Sigmoid colon (tissue), 4 donors: Measurements from ENCODE around the gene LYPD6.

ENCODE experiments used
- POLR2A ChIP-seq, 2 donors: fragments of 450-650 bp; IDR thresholded peaks; one replicate each; pipeline ENCODE4 v1.6.1; 2016; ENCODE audit warnings: antibody characterized with exemption in 2 of 2, mild to moderate bottlenecking in 2 of 2, moderate library complexity in 2 of 2
- POLR2AphosphoS5 ChIP-seq, 4 donors: sonication (generic); formaldehyde crosslinking; IDR thresholded peaks; one replicate each; pipeline ENCODE4 v1.6.1; 2017; ENCODE audit warnings: antibody characterized with exemption in 4 of 4
- TF ChIP-seq, protein P1 (sequence below), 4 experiments: fragments of 450-650 bp in 3 of 4; fragments of 200-600 bp in 1 of 4; IDR thresholded peaks; one replicate each; pipeline ENCODE4 v1.5.1; 2016 to 2019; ENCODE audit warnings: antibody characterized with exemption in 4 of 4, mild to moderate bottlenecking in 3 of 4, moderate library complexity in 2 of 4

DNA sequence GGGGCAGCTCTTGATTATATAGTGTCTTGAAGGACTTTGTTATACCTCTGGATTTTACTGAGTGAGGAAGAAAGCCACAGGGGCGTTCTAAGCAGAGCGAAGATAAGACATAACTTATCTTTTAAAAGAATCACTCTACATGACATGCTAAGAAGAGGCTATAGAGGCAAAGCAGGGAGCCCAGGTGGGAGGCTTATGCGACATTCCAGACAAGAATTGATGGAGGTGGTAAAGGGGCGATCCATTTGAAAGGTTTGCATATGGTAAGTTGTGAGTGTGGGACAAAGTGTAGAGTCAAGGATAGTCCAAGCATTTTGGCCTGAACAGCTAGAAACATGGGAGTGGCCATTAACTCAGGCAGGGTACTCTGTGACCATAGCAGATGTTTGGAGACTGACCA lies 49.8 kb downstream of the LYPD6 start:
- TF ChIP-seq POLR2A (IDR thresholded peaks at IDR 0.05) (no peak), POLR2AphosphoS5 (IDR thresholded peaks at IDR 0.05) (no peak)
- TF ChIP-seq, protein P1, sequence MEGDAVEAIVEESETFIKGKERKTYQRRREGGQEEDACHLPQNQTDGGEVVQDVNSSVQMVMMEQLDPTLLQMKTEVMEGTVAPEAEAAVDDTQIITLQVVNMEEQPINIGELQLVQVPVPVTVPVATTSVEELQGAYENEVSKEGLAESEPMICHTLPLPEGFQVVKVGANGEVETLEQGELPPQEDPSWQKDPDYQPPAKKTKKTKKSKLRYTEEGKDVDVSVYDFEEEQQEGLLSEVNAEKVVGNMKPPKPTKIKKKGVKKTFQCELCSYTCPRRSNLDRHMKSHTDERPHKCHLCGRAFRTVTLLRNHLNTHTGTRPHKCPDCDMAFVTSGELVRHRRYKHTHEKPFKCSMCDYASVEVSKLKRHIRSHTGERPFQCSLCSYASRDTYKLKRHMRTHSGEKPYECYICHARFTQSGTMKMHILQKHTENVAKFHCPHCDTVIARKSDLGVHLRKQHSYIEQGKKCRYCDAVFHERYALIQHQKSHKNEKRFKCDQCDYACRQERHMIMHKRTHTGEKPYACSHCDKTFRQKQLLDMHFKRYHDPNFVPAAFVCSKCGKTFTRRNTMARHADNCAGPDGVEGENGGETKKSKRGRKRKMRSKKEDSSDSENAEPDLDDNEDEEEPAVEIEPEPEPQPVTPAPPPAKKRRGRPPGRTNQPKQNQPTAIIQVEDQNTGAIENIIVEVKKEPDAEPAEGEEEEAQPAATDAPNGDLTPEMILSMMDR (IDR thresholded peaks at IDR 0.05), result no peak
